WTC11 (cell line): Measurements from ENCODE around the gene SLC22A25.

ENCODE experiments used
- CREB1 ChIP-seq: sonication (generic); formaldehyde crosslinking; IDR thresholded peaks from 2 replicates; pipeline ENCODE4 v1.8.0; 2023; ENCODE audit warnings: mild to moderate bottlenecking, missing genetic modification reagents
- CTCF ChIP-seq: fragments of 200-600 bp; IDR thresholded peaks from 2 replicates; pipeline ENCODE4 v1.8.0; 2022; ENCODE audit warnings: antibody characterized with exemption
- MLX ChIP-seq: sonication (generic); formaldehyde crosslinking; IDR thresholded peaks from 2 replicates; pipeline ENCODE4 v1.8.1; 2023; ENCODE audit warnings: mild to moderate bottlenecking, missing genetic modification reagents, moderate library complexity
- ZNF416 ChIP-seq: fragments of 250-450 bp; sonication (Bioruptor Pico); IDR thresholded peaks from 2 replicates; pipeline ENCODE4 v1.9.0; 2021; ENCODE audit warnings: mild to moderate bottlenecking, inconsistent platforms
- TF ChIP-seq, protein P1 (sequence below): sonication (generic); formaldehyde crosslinking; conservative IDR thresholded peaks from 2 replicates; pipeline ENCODE4 v1.8.1; 2022; ENCODE audit warnings: mild to moderate bottlenecking, missing genetic modification reagents

DNA sequence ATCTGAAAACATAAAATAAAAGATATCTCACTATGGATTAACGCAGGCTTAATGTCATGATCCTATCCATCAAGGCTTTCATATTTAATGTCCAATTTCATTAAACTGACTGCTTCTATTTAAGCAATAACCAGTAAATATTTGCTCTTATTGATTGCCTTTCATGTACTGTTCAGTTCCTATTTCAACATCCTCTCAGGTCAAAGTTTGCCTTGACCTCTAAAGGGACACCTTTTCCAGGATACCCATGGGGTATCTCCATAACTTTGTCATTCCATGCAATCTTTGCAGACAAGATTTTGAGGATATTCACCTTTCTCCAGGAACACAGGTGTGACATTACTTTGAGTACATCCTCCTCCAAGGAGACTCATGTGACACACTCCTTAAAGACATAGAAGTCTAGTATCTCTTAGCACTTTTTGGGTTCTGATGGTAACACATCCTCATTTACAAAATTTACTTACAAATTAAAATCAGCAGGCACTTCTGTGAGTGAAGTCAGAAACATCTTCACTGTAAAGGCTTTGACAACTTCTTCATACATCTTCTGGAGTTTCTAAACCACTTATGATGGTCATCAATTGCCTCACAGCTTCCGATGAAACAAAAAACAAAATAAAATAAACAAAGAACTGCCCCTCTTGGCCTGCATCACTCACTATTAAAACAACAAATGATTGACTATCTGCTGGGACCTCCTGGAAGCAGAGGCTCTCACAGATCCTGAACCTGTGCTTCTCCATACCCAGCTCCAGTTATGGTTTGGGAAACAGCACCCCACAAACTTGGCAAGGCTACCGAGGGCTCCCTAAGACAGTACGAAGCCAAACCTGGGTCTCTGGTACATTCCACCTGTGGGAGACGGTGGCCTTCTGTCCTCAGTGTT is 7.0 kb upstream of the SLC22A25 start:
- TF ChIP-seq, protein P1, sequence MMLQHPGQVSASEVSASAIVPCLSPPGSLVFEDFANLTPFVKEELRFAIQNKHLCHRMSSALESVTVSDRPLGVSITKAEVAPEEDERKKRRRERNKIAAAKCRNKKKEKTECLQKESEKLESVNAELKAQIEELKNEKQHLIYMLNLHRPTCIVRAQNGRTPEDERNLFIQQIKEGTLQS, result no peak
- no peak for TF ChIP-seq ZNF416 (CRISPR knock-in tag)
- TF ChIP-seq CTCF, result no peak
- no peak for TF ChIP-seq MLX
- TF ChIP-seq CREB1 (CRISPR knock-in tag), result no peak
